ENCODE data around the gene NYAP1.
"Not testable (repeated sequence)": the region's sequence is repeated elsewhere in the genome, so short reads cannot be mapped to it uniquely, and the experiment has no call there.

GRCh38 chr7:100535982-100536381, 52.3 kb downstream of the NYAP1 start:
- TF ChIP-seq POLR2AphosphoS5, TAF1, POLR2A, SPI1 (IDR thresholded peaks at IDR 0.05; ENCODE audit: low read depth, low read length): not testable (repeated sequence)
